ENCODE results near the gene TTLL5.
A peak's percentile ranks its signal among the peaks of the same experiment; 100 is the strongest.

Gene TTLL5

DNA sequence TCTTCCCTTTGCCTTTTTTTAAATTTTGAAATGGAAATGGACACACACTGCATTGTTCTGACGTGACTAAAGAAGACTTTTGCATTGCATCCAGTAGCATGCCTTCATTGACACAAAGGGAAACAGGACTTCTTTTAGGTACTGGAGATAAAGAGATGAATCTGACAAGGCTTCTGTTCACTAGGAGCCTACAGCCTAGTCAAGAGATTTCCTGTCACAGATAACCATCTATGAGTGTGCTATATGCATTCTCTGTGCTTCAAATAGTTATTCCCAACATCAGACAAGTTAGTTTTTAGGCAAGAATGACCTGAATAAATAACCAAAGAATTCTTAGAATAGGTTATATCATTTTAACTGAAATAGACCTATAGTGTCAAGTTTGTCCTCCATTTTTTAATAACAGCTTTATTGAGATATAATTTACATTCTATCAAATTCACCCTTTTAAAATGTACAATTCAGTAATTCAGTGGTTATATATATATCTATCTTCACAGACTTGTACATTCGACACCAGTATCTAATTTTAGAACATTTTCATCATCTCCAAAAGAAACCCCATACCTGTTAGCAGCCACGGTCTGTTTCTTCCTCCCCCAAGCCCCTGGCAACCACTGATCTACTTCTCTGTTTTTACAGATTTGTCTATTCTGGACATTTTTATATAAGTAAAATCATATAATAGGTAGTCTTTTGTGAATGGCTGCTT is 122.7 kb downstream of the TTLL5 start:
- DNase-seq = no peak
- intact Hi-C loops (cut with DNase I) = no loop called here

DNA sequence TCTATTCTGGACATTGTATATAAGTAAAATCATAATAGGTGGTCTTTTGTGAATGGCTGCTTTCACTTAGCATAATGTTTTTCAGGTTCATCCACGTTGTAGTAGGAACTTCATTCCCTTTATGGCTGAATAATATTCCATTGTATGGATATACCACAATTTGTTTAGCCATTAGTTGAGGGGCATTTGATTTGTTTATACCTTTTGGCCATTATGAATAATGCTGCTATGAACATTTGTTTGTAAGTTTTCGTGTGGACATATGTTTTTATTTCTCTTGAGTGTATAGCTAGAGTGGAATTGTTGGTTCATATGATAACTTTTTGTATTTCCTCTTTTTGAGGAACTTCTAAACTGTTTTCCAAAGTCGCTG is 123.3 kb downstream of the TTLL5 start:
- intact Hi-C loops (cut with DNase I) = no loop called here
- DNase-seq = no peak

DNA sequence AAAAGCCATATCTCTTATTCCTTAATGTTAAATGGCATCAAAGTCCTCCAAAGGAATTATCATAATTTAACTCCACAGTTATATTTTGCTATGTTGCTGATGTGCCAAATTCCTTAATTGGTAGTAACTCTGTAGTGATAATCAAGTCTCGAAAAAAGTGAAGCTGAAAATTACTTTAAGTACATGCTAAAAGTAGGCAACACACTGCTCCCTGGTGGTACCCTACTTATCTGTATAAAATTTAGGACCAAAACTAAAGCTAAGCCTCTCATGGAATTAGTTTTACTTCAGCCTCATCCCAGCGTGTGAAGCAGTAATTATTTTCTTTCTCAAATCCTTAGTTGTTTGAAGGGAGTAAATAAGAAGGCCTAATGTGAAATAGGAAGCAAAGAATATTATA is 132.8 kb downstream of the TTLL5 start:
- DNase-seq = peak in 1 of 10 donors; percentile 18
- intact Hi-C loops (cut with DNase I) = loop anchor here (1.0 kb wide), 2 partner anchors 83 to 188 kb away; no protein-coding TSS in a partner anchor

DNA sequence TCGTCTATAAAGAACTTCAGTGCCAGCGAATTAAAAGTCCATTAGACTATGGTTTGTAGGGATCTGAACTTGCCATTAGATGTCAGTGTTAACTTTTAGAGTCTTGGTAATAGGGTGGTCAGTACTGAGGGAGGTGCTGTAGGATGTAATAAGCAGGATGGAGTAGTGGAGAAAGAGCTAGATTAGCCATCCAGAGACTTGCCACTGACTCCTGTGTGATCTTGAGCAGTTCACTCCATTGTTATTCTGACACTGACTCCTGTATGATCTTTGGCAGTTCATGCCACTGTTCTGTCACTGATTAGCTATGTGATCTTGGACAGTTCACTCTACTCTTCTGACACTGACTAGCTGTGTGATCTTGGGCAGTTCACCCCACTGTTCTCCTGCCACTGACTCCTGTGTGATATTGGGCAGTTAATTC is 133.6 kb downstream of the TTLL5 start:
- DNase-seq = no peak
- intact Hi-C loops (cut with DNase I) = loop anchor here (1.0 kb wide), 1 partner anchor 188 kb away; no protein-coding TSS in a partner anchor

DNA sequence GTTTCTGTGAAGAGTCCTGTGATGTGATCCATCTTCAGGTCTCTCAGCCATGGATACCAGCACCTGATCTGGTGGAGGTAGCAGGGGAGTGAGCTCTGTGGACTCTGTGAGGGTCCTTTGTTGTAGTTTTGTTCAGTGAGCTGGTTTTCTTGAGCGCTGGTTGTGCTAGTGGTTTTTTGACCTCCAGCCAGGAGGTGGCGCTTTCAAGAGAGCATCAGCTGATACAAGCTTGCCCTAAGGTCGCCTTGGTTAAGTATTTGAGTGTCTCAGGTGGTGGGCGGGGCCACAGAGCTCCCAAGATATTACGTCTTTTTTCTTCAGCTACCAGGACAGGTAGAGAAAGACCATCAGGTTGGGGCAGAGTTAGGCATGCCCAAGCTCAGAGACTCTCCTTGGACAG is 139.7 kb downstream of the TTLL5 start:
- DNase-seq = no peak
- intact Hi-C loops (cut with DNase I) = loop anchor here (10.0 kb wide), 1 partner anchor 104 kb away; no protein-coding TSS in a partner anchor

DNA sequence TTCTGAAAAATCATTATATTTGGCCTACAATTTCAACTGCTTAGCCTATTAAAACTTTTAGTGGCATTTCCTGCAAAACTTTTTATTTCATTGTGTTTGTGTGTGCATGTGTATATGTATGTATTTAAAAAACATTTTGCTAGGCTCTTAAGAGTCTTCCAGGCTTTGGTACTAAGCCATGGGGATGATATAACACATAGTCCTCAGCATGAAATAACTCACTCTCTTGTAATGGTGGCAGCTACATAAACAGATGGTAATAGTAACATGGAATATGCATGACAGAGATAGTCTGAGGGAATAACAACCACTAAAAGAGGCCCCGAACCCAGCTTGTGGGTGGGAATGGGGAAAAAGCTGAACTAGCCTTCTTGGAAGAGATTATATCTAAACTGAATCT is 141.4 kb downstream of the TTLL5 start:
- intact Hi-C loops (cut with DNase I) = loop anchor here (10.0 kb wide), 1 partner anchor 102 kb away; no protein-coding TSS in a partner anchor
- no peak for DNase-seq

DNA sequence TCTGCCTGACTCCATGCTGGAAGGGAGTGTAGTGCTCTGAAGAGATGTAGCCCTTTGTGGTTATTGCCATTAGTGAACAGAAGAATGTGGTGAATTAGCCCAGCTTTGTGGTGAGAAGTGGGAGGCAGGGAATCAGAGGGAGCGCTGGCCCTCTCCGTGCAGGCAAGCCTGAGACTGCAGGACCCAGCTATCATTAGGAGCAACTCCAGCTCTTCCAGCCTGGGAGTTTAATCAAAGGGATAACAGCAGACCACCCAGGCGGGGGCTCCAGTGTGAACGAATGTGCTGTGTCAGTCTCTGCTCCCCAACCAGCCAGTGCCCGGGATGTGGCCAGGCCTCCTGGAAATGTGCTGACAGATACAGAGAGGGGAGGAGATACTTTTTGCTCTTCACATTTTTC is 142.7 kb downstream of the TTLL5 start:
- intact Hi-C loops (cut with DNase I) = loop anchor here (10.0 kb wide), 1 partner anchor 101 kb away; no protein-coding TSS in a partner anchor
- DNase-seq = peak in 1 of 10 donors; percentile 4

DNA sequence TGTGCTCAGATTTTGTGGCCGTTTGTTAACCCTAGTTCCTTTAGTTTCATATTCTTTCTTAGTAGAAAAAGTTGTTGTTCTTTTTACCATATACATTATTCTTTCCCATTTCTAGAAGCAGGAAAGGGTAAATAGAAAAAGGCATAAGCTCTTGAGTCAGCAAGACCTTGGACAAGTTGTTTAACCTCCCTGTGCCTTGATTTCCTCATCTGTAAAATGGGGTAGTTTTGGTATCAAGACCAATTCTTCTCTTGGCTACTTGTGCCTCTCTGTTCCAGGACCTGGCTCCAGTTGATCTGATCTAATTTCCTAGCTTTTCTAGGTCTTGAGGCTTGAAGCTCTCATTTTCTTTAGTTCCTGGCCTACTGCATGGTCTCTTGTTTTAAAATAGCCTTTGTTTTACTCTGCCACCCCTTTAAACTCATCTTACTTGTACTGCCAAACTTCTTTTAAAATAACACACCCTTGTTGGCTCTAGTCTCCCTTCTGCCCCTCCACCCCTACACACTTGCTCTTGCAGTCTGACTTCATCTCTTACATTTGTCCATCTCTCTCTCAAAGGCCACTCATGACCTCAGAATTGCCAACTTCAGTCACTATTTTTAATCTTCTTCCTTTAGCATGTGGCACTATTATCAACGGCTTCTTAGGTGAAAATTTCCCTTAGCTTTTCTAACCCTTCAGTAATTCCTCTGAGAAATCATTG is 143.7 kb downstream of the TTLL5 start:
- no peak for DNase-seq
- intact Hi-C loops (cut with DNase I) = loop anchor here (10.0 kb wide), 1 partner anchor 100 kb away; no protein-coding TSS in a partner anchor

DNA sequence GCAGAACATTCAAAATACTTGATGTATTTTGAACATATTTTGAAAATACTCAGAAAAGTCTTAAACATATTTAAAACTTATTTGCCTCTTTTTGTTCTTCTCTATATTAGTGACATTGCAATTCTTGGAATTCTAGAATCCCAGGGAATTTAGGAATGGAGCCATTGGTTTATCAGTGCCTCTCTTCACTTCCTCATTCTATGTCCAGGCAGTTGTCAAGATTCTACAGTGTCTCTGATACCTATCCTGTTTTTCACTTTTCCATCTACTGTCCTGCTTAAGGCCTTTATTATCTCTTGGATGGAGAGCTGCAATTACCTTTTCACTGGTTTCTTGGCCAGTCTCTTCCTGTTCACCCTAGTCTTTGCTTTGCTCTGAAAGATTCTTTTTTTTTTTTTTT is 144.6 kb downstream of the TTLL5 start:
- intact Hi-C loops (cut with DNase I) = loop anchor here (10.0 kb wide), 1 partner anchor 99 kb away; no protein-coding TSS in a partner anchor
- DNase-seq = no peak

DNA sequence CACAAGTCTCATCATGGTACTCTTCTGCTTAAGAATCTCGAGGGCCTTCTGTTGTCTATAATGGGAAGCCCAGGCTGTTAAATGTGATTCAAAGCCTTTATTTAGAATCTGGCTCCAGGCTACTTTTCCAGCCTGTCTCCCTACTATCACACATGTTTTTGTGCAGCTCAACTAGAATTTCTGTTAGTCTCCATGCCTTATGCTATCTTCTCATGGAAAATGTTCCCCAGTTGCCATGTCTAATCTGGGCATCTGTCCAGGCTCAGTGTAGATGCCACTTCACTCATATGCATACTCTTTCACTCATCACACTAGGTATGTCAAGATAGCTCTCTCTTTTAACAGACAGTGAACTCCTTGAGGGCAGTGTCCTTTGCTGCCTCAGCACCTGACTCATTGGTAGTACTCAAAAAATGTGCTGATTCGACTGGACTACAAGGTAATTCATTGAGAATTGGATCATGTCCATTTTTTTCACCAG is 145.3 kb downstream of the TTLL5 start:
- intact Hi-C loops (cut with DNase I) = loop anchor here (10.0 kb wide), 1 partner anchor 98 kb away; no protein-coding TSS in a partner anchor
- no peak for DNase-seq

DNA sequence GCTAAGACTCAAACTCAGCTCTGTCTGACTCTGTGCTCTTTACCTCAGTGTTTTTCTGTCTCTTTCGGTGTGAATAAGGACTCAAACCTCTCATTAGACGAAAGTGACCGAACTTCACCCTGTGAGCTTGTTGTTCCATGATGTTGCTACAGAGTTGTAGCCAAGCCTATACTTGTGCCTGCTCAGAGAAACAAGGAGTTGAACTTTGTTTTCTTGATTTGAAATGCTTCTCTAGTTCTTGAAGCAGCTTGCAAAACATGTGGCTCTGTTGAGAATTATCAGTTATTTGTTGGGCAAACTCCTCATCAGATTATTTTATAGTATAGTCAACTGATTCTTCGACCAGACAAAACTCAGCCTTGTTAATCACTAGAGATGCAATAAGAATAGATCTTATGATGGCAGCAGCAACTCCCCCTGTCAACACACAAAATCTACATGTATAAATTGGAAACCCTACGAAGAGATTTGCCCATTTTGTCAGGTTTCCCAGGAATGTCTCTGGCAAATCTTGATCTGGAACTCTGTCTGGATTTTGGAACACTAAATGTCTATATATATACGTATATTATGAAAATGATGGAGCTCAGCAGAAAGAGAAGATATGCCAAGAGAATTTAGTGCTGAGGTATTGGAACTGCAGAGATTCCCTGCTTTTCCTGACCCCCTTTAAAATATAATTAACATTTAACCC is 146.8 kb downstream of the TTLL5 start:
- DNase-seq = no peak
- intact Hi-C loops (cut with DNase I) = loop anchor here (10.0 kb wide), 1 partner anchor 97 kb away; no protein-coding TSS in a partner anchor

DNA sequence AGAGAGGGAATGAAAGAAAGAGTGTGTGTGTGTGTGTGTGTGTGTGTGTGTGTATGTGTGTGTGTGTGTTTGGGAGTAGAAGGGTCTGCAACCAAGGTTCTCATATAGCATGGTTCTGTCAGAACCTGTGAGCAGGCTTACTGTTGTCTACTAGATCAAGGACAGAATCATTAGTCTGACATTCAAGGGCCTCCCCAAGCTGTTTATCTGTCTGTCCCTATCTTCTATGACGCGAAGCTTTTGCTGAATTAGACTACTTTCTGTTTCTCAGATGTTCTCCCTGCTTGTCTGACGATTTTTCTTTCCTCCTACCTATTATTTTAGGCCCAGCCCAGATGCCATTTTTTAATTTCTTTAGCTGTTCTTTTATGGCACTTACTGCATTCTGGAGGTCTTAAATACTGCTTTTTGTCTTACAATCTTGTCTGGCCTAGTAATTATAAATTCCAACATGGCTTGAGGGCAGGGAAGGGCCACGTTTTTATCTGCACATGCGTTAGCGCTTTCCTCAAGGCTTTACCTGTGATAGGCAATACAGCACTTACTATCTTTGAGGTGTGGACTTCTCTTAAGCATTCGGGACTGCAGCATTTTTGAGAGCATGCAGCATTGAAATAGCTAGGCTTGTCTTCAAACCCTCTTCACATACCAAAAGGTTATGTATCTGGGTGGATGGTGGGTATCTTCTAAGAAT is 150.2 kb downstream of the TTLL5 start:
- intact Hi-C loops (cut with DNase I) = no loop called here
- no peak for DNase-seq

DNA sequence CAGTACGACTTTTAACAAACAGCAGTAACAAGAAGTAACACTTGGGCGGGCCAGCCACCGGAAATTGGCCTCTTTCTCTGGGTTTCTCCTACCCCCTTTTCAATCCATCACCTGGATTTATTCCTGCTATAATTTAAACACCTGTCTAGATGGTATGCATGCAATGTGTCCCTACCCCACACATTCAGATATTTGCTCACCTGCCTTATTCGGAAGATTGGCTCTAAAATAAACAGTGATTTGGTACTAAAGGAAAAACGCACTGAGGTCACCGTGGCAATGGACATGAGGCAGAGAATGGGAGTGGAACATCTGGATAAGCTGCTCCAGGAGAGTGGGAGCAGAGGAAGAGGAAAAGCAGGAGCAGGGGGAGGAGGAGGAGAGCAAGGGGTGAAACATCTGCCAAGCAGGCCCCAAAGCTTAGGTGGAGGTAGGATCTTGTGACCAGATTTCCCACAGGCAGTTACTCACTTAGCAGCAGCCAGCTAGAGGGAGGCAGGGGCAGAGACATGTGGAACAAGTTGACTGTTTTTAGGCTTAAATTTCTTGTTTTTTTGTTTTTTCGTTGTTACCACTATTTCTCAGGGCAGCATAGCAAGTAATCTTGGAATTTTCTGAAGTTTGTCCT is 150.9 kb downstream of the TTLL5 start:
- intact Hi-C loops (cut with DNase I) = no loop called here

DNA sequence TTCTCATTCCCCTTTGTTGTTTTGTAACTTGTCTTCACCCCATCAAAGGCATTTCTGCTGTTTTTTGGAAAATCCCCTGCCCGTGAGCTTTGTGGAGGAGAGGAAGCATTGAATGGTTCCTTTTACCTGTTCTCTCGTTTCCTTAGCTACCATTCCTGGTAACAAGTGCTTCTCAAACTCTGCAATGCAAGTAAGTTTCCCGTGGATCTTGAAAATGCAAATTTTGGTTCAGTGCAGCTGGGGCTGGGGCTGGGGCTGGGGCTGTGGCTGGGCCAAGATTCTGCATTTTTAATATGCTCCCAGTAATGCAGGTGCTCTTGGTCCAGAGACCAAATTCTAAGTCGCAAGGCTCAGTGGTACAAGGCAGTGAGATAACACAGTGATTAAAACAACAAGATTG is 151.6 kb downstream of the TTLL5 start:
- intact Hi-C loops (cut with DNase I) = no loop called here
- DNase-seq = no peak

More for the DNA sequence above, 150.9 kb downstream of the TTLL5 start:
- DNase-seq = no peak

DNA sequence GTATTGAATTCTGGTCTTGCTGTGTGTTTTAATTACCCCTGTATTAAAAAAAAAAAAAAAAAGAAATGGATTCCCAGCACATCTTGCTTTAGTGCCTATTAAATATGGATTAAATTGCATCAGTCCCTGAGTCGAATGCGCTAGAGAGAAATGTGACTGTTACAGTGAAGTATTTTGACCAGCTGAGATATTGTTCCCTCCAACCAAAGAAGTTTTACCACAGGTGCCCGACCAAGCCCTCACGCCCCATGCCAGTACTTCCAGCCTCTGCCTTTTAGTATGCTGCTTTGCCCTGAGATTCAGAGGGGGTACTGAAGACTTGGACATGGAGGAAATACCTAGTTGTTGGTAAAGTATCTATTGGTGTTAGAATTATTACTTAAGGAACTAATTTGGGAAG is 159.7 kb downstream of the TTLL5 start:
- intact Hi-C loops (cut with DNase I) = no loop called here
- DNase-seq = no peak

DNA sequence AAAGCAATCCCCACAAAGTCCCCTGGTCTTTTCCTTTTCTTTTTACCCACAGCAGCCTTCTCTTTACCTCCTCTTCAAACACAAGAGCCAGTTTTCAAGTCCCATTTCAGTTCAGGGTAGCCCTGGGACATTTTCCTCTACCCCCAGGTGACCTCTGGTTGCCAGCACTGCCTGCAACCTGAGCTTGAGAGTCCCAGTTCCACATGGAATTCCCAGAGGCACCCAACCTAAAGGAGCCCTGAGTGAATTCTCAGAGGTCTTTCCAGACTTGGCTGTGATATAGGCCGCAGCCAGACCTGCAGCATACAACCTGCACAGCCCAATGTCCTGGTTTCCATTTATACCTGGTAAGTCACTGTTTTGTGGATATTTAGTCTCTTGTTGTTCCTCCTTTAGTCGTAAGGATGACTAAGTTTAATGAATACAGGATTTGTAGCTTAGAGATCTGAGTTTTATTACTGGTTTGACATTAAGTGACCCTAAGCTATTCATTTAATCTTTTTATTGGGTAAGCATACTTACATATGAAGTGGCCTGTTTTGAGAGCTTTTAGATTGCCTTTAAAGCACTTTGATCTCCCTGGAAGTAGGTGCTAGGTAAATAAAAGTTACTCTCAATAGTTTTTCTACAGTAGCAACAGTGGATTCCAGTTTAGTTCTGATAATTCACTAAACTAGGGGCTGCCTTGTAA is 160.9 kb downstream of the TTLL5 start:
- intact Hi-C loops (cut with DNase I) = no loop called here
- no peak for DNase-seq

DNA sequence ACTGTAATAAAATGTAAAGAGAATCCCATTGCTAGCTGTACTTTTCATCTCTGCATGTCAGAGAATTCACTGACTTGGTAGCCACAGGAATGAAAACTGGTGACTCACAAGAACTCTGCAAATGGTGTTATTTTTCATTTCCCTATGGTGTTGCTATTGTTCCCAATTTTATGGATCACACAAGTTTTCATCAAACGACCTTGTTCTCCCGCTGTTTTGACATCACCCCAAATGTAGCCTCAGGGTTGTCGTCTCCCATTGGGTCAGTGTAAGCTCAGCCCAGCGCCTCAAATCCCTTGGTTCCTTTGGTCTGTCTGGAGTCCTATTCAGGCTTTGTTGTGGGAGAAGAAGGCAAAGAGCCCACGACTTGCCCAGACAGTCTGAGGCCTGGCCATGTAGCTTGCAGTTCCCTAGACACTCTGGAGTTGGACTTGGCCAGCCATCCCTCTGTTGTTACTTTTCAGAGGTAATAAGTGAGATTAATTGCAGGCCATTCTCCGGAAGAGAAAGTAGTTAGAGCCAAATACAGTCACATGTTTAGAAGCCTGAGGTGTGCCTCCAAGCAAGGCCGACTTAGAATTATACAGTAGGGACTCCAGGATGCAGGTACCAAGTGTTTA is 161.6 kb downstream of the TTLL5 start:
- DNase-seq = no peak
- intact Hi-C loops (cut with DNase I) = no loop called here

DNA sequence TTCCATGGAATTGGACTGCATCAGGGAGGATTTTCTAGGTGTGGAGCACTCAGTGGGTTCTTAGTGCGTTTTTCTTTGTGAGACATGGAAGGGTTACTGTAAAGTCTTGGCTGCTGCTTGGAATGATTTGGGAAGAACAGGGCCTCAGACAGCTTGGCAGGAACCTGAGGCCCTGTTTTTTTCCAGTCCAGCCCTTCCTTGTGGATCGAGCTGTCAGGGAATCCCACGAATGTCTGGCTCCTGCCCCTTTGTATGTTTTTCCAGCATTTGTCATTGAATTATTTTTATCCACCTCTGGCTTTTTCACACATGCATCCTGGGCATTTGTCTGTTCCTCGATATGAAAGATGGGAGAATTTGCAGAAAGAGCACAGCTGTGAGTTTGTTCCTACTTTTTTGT is 162.3 kb downstream of the TTLL5 start:
- intact Hi-C loops (cut with DNase I) = no loop called here
- DNase-seq = no peak

DNA sequence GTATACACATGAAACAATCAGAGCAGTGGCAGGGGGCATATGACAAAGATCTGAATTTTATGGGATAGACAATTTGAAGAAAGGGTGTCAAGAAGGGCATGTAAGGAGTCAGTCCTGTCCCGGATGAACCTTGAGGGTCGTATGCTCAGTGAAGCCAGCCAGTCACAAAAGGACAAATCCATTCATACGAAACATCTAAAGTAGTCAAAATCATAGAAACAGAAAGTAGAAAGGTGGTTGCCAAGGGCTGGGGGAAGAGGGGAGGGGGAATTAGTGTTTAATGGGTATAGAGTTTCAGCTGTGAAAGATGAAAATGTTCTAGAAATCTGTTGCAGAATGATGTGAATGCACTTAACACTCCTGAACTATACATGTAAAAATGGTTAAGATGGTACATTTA is 163.3 kb downstream of the TTLL5 start:
- intact Hi-C loops (cut with DNase I) = no loop called here
- no peak for DNase-seq

All from posterior cingulate gyrus (tissue), 11 donors.